Right lobe of liver (tissue), 6 donors: ENCODE data around the gene ARHGAP40. TPM values are rescaled to one million over a fixed set of nuclear protein-coding genes. Genes with fewer than 3 reads are reported as not detected.

Experiments used
- ATAC-seq, 4 donors: fragments of 200-7000 bp; cut with Tn5 transposase; one replicate each; pipeline ENCODE4 v1.9.1; 2020; ENCODE audit warnings: mild to moderate bottlenecking in 4 of 4, moderate library complexity in 4 of 4
- DNase-seq, 3 donors: peaks; one replicate each; pipeline ENCODE4 v3.0.0-alpha.2; 2020
- H3K27ac ChIP-seq, 3 donors: fragments of 200-600 bp; one replicate each; pipeline ENCODE4 v1.8.0; 2022
- H3K27me3 ChIP-seq, 2 donors: fragments of 200-600 bp; one replicate each; pipeline ENCODE4 v1.8.0; 2022
- H3K36me3 ChIP-seq, 4 donors: fragments of 200-600 bp; sonication (generic) in 1 of 4; one replicate each; pipeline versions ENCODE4 v1.5.1 to v1.8.0; 2017 to 2022; ENCODE audit warnings: control low read depth in 1 of 4
- H3K4me1 ChIP-seq, 4 donors: fragments of 200-600 bp; sonication (generic) in 1 of 4; one replicate each; pipeline versions ENCODE4 v1.5.1 to v1.8.0; 2017 to 2022; ENCODE audit warnings: control low read depth in 1 of 4
- H3K4me3 ChIP-seq, 3 donors: fragments of 200-600 bp; one replicate each; pipeline ENCODE4 v1.8.0; 2022
- H3K9me3 ChIP-seq, 4 donors: fragments of 200-600 bp; sonication (generic) in 1 of 4; one replicate each; pipeline versions ENCODE4 v1.5.1 to v1.8.0; 2017 to 2022; ENCODE audit warnings: control low read depth in 1 of 4
- CTCF ChIP-seq, 4 donors: fragments of 200-600 bp in 3 of 4; fragments of 450-650 bp in 1 of 4; IDR thresholded peaks; one replicate each; pipeline versions ENCODE4 v1.5.1 to v1.8.0; 2016 to 2022; ENCODE audit warnings: antibody characterized with exemption in 4 of 4, mild to moderate bottlenecking in 2 of 4
- POLR2A ChIP-seq: fragments of 450-650 bp; IDR thresholded peaks from one replicate; pipeline ENCODE4 v1.6.1; 2017; ENCODE audit warnings: antibody characterized with exemption, mild to moderate bottlenecking
- WGBS: methylation state at CpG from one replicate; pipeline ENCODE4 v1.1.6; 2018; ENCODE audit warnings: low coverage, low lambda C conversion rate; ENCODE audit not compliant: insufficient coverage; ENCODE audit errors: missing lambda C conversion rate; 5-methylcytosine and 5-hydroxymethylcytosine counted together
- intact Hi-C, 2 donors: fragments of 100-400 bp; cut with DNase I; formaldehyde crosslinking; loops; one replicate each; pipeline versions ENCODE4 v1.11.2 to v1.14.1; 2022
- total RNA-seq, 6 experiments: library from RNA; depleted of rRNA in 2 of 6; stranded (reverse); fragments of >200 nt in 2 of 6; fragmentation: NEBNext Ultra II Directional in 3 of 6; extraction: Animal tissue kit (Norgen Biotek cat#: 25700) in 3 of 6; gene quantifications; one replicate each; pipeline versions ENCODE4 v1.1.0 to v1.2.4, GENCODE V29; 2016 to 2023
- donor health status: DM: no; HTN: yes; CAD: no.
- donor health status: DM: no; HTN: no; CAD: no.
- donor health status: DM: no; HTN: no; CAD: no.
- donor health status: DM: no; HTN: yes; CAD: no.
- donor health status: DM: no; HTN: yes; CAD: no.

Gene ARHGAP40
- total RNA-seq, 6 experiments from 2014 or later: 0.12 TPM; not detected in 5

- H3K4me3 ChIP-seq: no peak overlapping the region
- intact Hi-C loops: no loop called here
- 17% methylated on average over 4 of the region's 5 CpGs for WGBS
- no peaks in the 10 kb centered on the region for H3K27me3 ChIP-seq
- no peaks in the 10 kb centered on the region for H3K36me3 ChIP-seq
- H3K9me3 ChIP-seq: no peaks in the 10 kb centered on the region
- no peaks in the 10 kb centered on the region for H3K4me1 ChIP-seq
- no peak for TF ChIP-seq POLR2A
- no peak for TF ChIP-seq CTCF (IDR thresholded peaks at IDR 0.05)
- ATAC-seq (no peak), DNase-seq (no peak)
- no peak overlapping the region for H3K27ac ChIP-seq
These were observed 11.3 kb downstream of the ARHGAP40 start for GRCh38 chr20:38612751-38613515.

- WGBS: 74% methylated on average over 13 of the region's 15 CpGs
- no peak overlapping the region for H3K4me3 ChIP-seq
- no peak for TF ChIP-seq POLR2A
- no peak for TF ChIP-seq CTCF (IDR thresholded peaks at IDR 0.05)
- no peaks in the 10 kb centered on the region for H3K36me3 ChIP-seq
- H3K27ac ChIP-seq: no peak overlapping the region
- no peaks in the 10 kb centered on the region for H3K27me3 ChIP-seq
- ATAC-seq (no peak), DNase-seq (no peak)
- intact Hi-C loops: no loop called here
- no peaks in the 10 kb centered on the region for H3K9me3 ChIP-seq
- H3K4me1 ChIP-seq: no peaks in the 10 kb centered on the region
These were observed 13.7 kb downstream of the ARHGAP40 start for GRCh38 chr20:38615283-38615682.

GRCh38 chr20:38616457-38616856 lies 14.8 kb downstream of the ARHGAP40 start:
- H3K27me3 ChIP-seq: no peaks in the 10 kb centered on the region
- WGBS: 92% methylated on average over 3 of the region's 4 CpGs
- intact Hi-C loops: no loop called here

GRCh38 chr20:38617011-38617829 lies 15.6 kb downstream of the ARHGAP40 start:
- WGBS: 51% methylated on average over 8 of the region's 16 CpGs
- no peak for ATAC-seq
- H3K27ac ChIP-seq: no peak overlapping the region
- intact Hi-C loops: no loop called here
- no peak for TF ChIP-seq CTCF (IDR thresholded peaks at IDR 0.05)
- TF ChIP-seq POLR2A: no peak
- DNase-seq: no peak
- H3K27me3 ChIP-seq: no peaks in the 10 kb centered on the region
- no peaks in the 10 kb centered on the region for H3K4me1 ChIP-seq
- no peak overlapping the region for H3K4me3 ChIP-seq
- no peaks in the 10 kb centered on the region for H3K36me3 ChIP-seq
- H3K9me3 ChIP-seq: no peaks in the 10 kb centered on the region

More at GRCh38 chr20:38616457-38616856, 14.8 kb downstream of the ARHGAP40 start:
- Histone ChIP-seq H3K9me3 (no peaks in the 10 kb centered on the region), H3K4me1 (no peaks in the 10 kb centered on the region), H3K27ac (no peak overlapping the region), H3K4me3 (no peak overlapping the region), H3K36me3 (no peaks in the 10 kb centered on the region)
- no peak for TF ChIP-seq POLR2A
- no peak for TF ChIP-seq CTCF (IDR thresholded peaks at IDR 0.05)
- no peak for ATAC-seq
- no peak for DNase-seq
